Prostate gland (tissue), 2 donors: Measurements from ENCODE around the gene AK8. TPM values are rescaled to one million over a fixed set of nuclear protein-coding genes. Genes with fewer than 3 reads are reported as not detected.

Experiments
- DNase-seq: peaks from one replicate; pipeline ENCODE4 v3.0.0-alpha.2; 2019; ENCODE audit warnings: low spot score
- H3K27ac ChIP-seq, 2 donors: fragments of 200-600 bp; sonication (generic); 2 replicates each; pipeline ENCODE4 v1.5.1; 2017 to 2019
- H3K27me3 ChIP-seq: fragments of 200-600 bp; sonication (generic); replicated peaks from 2 replicates; pipeline ENCODE4 v1.5.1; 2019; ENCODE audit not compliant: insufficient read depth
- H3K36me3 ChIP-seq, 2 donors: fragments of 200-600 bp; sonication (generic); 1 replicate in 1 of 2; 2 replicates in 1 of 2; pipeline versions ENCODE4 v1.5.1 to v1.8.1; 2017 to 2019
- H3K4me1 ChIP-seq: fragments of 200-600 bp; sonication (generic); replicated peaks from 2 replicates; pipeline ENCODE4 v1.5.1; 2019
- H3K4me3 ChIP-seq, 2 donors: fragments of 200-600 bp; sonication (generic); 2 replicates each; pipeline ENCODE4 v1.5.1; 2017 to 2019
- H3K9me3 ChIP-seq: fragments of 200-600 bp; sonication (generic); 2 replicates; pipeline ENCODE4 v1.5.1; 2017
- POLR2A ChIP-seq: fragments of 450-650 bp; IDR thresholded peaks from one replicate; pipeline ENCODE4 v1.6.1; 2016; ENCODE audit warnings: antibody characterized with exemption, mild to moderate bottlenecking
- POLR2AphosphoS5 ChIP-seq: sonication (generic); formaldehyde crosslinking; IDR thresholded peaks from one replicate; pipeline ENCODE4 v1.6.1; 2017; ENCODE audit warnings: antibody characterized with exemption
- whole genome bisulfite sequencing: methylation state at CpG from one replicate; pipeline ENCODE4 v1.1.5; 2018; 5-methylcytosine and 5-hydroxymethylcytosine counted together
- intact Hi-C: fragments of 100-400 bp; cut with DNase I; formaldehyde crosslinking; loops from one replicate; pipeline ENCODE4 v1.14.2; 2022
- total RNA-seq, 2 donors: library from RNA; depleted of rRNA; stranded (reverse); fragments of >200 nt; gene quantifications; one replicate each; pipeline ENCODE4 v1.1.0, GENCODE V29; 2016
- TF ChIP-seq, protein P1 (sequence below), 4 experiments: fragments of 200-600 bp in 2 of 4; fragments of 450-650 bp in 2 of 4; sonication (generic) in 2 of 4; IDR thresholded peaks; 1 replicate in 3 of 4; 2 replicates in 1 of 4; pipeline ENCODE4 v1.5.1; 2016 to 2019; ENCODE audit warnings: antibody characterized with exemption in 4 of 4, mild to moderate bottlenecking in 2 of 4, moderate library complexity in 2 of 4

Gene AK8
- total RNA-seq, 2 donors from 2014 or later = 3.3 to 4.1 TPM

DNA sequence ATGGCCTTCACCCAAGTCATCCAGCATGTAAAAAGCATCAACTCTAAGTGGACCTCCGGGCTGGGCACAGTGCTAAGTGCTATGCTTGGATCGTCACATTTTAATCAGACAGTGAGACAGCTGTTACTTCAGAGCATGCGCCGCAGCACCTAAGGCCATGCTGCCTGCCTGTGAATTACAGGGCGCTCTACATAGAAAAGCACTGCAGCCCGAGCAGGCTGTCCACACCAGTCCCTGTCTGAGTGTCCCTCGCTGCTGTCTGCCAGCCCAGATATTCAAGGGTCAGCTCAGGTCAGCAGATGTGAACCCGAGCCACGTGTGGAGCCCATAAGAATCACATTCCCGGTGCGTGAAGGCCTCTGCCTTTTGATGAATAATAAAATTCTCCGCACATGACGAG lies 37.1 kb downstream of the AK8 start:
- Histone ChIP-seq H3K4me3 (no peak overlapping the region), H3K9me3 (no peaks in the 10 kb centered on the region), H3K4me1 (no peaks in the 10 kb centered on the region), H3K36me3 (no peaks in the 10 kb centered on the region), H3K27ac (no peak overlapping the region), H3K27me3 (no peaks in the 10 kb centered on the region)
- intact Hi-C loops = no loop called here
- WGBS = 83% methylated on average over 13 of the region's 13 CpGs
- TF ChIP-seq, protein P1, sequence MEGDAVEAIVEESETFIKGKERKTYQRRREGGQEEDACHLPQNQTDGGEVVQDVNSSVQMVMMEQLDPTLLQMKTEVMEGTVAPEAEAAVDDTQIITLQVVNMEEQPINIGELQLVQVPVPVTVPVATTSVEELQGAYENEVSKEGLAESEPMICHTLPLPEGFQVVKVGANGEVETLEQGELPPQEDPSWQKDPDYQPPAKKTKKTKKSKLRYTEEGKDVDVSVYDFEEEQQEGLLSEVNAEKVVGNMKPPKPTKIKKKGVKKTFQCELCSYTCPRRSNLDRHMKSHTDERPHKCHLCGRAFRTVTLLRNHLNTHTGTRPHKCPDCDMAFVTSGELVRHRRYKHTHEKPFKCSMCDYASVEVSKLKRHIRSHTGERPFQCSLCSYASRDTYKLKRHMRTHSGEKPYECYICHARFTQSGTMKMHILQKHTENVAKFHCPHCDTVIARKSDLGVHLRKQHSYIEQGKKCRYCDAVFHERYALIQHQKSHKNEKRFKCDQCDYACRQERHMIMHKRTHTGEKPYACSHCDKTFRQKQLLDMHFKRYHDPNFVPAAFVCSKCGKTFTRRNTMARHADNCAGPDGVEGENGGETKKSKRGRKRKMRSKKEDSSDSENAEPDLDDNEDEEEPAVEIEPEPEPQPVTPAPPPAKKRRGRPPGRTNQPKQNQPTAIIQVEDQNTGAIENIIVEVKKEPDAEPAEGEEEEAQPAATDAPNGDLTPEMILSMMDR (IDR thresholded peaks at IDR 0.05) = no peak
- no peak for TF ChIP-seq POLR2A
- no peak for TF ChIP-seq POLR2AphosphoS5
- no peak for DNase-seq

DNA sequence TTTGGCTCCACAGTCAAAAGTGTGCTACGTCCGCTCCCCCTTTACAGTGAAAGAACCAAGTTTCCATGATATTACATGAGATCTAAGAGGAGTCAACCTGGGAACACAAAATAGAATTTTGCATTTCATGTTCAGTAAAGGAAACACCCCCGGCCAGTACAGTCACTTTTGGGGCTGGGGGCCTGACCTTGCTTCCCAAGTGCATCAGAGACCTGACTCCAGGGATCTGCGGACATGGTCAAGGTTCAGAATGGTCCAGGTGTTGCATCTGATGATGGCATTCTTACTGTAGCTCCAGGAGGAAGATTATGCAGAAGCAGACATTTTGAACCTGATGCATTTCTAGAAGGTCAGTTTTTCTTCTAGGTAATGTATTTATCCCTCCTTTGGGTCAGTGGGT lies 39.8 kb downstream of the AK8 start:
- Histone ChIP-seq H3K4me1 (no peaks in the 10 kb centered on the region), H3K36me3 (no peaks in the 10 kb centered on the region), H3K9me3 (no peaks in the 10 kb centered on the region), H3K4me3 (no peak overlapping the region), H3K27ac (no peak overlapping the region), H3K27me3 (no peaks in the 10 kb centered on the region)
- no peak for DNase-seq
- 96% methylated on average over 4 of the region's 4 CpGs for WGBS
- intact Hi-C loops = no loop called here
- no peak for TF ChIP-seq POLR2AphosphoS5
- no peak for TF ChIP-seq POLR2A
- TF ChIP-seq, protein P1 (IDR thresholded peaks at IDR 0.05) = no peak

DNA sequence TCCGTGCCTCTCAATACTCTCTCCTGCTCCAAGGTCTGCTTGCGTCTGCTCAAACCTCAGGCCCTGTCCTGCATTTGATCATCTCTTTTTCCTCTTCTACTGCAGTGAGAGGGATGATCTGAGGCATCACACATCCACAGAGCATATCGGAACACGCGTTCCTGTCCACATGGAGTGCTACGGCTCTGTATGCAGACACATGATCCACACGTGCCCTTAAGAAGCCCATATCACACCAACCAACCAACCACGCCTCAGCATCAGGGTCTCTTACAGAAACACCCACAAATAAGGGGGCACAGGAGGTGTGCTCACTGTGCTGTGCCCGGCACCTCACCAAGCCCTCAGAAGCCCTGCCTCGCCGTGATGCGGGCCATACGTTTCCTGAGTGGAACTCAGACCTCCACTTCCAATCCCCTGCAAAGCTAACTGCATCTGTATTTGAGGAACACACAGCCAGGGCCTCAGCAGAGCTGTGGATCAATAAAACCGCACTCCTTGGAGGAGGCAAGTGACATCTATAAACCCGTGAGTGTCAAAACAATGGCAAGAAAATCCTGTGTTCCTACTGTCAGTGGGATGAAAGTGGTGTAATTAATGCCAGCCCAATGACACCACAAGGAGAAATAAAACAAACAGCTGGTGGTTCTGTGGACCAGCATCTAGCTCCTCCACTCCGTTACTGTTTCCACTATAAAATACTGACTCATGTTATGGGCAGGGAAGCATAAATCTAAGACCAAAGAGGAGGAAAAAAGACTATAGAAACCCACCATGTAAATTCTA lies 40.4 kb downstream of the AK8 start:
- Histone ChIP-seq H3K4me1 (no peaks in the 10 kb centered on the region), H3K36me3 (no peaks in the 10 kb centered on the region), H3K27me3 (no peaks in the 10 kb centered on the region), H3K9me3 (no peaks in the 10 kb centered on the region), H3K27ac (no peak overlapping the region), H3K4me3 (no peak overlapping the region)
- DNase-seq = no peak
- intact Hi-C loops = no loop called here
- WGBS = 74% methylated on average over 16 of the region's 16 CpGs
- no peak for TF ChIP-seq POLR2A
- no peak for TF ChIP-seq POLR2AphosphoS5
- TF ChIP-seq, protein P1 (IDR thresholded peaks at IDR 0.05) = no peak

DNA sequence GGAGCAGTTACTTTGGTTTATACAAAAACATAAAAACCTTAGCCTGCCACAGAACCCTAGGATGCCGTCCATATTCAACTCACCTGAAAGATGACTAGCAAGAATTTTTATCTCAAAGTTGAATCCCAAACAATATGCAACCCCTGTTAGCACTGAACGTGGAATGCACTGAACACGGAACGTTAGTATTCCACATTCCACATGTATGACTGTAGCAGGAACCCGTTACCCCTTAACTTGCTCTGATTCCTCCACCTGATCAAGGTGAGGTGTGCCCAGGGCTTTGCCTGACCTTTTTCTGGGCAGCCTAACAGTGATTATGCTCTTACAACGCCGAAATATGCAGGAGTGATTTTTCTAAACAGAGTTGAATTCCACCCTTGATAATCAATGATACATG lies 43.7 kb downstream of the AK8 start:
- no peaks in the 10 kb centered on the region for H3K36me3 ChIP-seq
- no peaks in the 10 kb centered on the region for H3K4me1 ChIP-seq
- 84% methylated on average over 7 of the region's 7 CpGs for WGBS
- no peak for DNase-seq
- no peak overlapping the region for H3K27ac ChIP-seq
- TF ChIP-seq POLR2AphosphoS5 = no peak
- TF ChIP-seq, protein P1 (IDR thresholded peaks at IDR 0.05) = no peak
- TF ChIP-seq POLR2A = no peak
- no peaks in the 10 kb centered on the region for H3K27me3 ChIP-seq
- no peaks in the 10 kb centered on the region for H3K9me3 ChIP-seq
- H3K4me3 ChIP-seq = no peak overlapping the region
- intact Hi-C loops = no loop called here

DNA sequence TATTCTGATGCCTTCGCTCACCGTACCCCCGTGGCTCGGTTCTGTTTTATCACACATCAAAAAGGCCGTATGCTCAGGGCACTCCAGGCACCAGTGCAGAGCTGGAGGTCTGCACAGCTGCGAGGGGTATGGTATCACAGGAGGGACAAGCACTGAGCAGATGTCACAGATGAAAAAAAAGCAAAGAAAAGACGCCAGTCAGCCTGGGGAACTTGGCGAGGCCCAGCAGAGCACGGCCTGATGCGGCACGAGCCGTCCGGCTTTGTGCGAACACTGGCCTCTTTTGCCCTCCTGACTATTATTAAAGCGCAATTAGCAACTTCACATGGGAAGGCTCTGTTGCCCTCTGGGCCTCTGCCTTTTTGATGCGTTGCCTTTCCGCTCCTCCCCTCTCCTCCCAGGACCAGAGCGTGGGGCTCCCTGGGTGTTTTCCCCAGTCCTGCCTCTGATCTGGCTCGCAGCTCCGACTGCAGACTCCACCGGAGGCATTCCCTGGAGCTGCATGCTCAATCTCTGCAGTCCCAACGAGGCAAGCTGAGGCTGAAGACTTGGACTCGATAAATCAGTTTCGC lies 44.4 kb downstream of the AK8 start:
- Histone ChIP-seq H3K4me3 (no peak overlapping the region), H3K27me3 (no peaks in the 10 kb centered on the region), H3K9me3 (no peaks in the 10 kb centered on the region), H3K36me3 (no peaks in the 10 kb centered on the region), H3K27ac (no peak overlapping the region), H3K4me1 (no peaks in the 10 kb centered on the region)
- intact Hi-C loops = no loop called here
- 72% methylated on average over 24 of the region's 24 CpGs for WGBS
- no peak for TF ChIP-seq POLR2A
- TF ChIP-seq POLR2AphosphoS5 = no peak
- TF ChIP-seq, protein P1 (IDR thresholded peaks at IDR 0.05) = no peak
- no peak for DNase-seq
